Liver (tissue), 3 donors: ENCODE results near the gene PDLIM7.

Experiments
- CTCF ChIP-seq: fragments of 150-350 bp; IDR thresholded peaks from 2 replicates; pipeline ENCODE4 v1.5.1; 2017; ENCODE audit warnings: improper control_type of control experiment, low read depth, low read length; ENCODE audit not compliant: missing input control
- JUND ChIP-seq, 2 donors: IDR thresholded peaks; 2 replicates each; pipeline ENCODE4 v1.6.1; 2016; ENCODE audit warnings: antibody characterized with exemption in 2 of 2
- RAD21 ChIP-seq, 2 donors: IDR thresholded peaks; 2 replicates each; pipeline ENCODE4 v1.6.1; 2016; ENCODE audit warnings: antibody characterized with exemption in 2 of 2, mild to moderate bottlenecking in 2 of 2
- REST ChIP-seq: IDR thresholded peaks from 2 replicates; pipeline ENCODE4 v1.6.1; 2016; ENCODE audit warnings: antibody characterized with exemption, mild to moderate bottlenecking
- donor health status: healthy.
- donor health status: healthy.

GRCh38 chr5:177509381-177509951 is 12.1 kb upstream of the PDLIM7 start, which contains the start of gene DOK3:
- TF ChIP-seq CTCF: no peak
- TF ChIP-seq REST: no peak
- TF ChIP-seq RAD21 (IDR thresholded peaks at IDR 0.05): no peak
- no peak for TF ChIP-seq JUND (IDR thresholded peaks at IDR 0.05)
